ENCODE data around the gene FOXF2.
A peak's percentile ranks its signal among the peaks of the same experiment; 100 is the strongest.

The FOXF2 gene

DNA sequence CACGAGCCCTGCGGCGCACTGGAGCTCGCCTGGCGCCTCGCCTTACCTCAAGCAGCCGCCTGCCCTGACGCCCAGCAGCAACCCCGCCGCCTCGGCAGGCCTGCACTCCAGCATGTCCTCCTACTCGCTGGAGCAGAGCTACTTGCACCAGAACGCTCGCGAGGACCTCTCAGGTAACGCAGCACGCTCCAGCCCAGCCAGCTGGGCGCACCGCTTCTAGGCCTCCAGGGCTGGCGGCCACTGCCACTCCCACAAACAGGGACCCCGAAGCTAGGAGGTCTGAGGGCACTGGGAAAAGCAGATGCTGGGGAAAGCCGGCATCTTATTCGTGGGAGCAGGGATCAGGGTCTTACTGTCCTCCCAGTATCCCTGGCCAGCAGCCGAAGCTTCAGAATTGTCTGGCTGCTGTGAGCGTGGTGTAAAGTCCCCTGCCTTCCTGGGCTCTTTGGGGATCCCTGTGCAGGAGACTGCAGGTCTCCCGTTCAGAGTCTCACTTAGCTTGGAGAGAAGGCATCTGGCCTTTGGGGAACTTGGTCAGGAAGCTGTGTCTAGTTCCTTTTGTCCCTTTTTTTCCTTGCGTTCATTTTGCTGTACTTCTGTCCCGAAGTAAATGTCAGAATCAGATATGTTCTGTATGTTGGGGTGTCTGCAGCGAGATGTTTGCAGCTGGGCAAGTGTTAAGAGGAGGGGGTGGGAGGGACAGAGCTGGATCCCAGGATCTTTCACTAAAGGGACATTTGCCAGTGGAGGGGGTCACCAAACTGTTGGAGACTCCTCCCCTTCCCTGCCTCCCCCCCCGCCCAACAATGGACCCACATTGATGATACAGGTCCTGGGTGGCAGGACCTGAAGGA, 1.8 kb downstream of the FOXF2 start:
- no peak for DNase-seq (ENCODE audit: low spot score)

GRCh38 chr6:1391800-1392309, 2.5 kb downstream of the FOXF2 start:
- DNase-seq (ENCODE audit: low spot score), result no peak

DNA sequence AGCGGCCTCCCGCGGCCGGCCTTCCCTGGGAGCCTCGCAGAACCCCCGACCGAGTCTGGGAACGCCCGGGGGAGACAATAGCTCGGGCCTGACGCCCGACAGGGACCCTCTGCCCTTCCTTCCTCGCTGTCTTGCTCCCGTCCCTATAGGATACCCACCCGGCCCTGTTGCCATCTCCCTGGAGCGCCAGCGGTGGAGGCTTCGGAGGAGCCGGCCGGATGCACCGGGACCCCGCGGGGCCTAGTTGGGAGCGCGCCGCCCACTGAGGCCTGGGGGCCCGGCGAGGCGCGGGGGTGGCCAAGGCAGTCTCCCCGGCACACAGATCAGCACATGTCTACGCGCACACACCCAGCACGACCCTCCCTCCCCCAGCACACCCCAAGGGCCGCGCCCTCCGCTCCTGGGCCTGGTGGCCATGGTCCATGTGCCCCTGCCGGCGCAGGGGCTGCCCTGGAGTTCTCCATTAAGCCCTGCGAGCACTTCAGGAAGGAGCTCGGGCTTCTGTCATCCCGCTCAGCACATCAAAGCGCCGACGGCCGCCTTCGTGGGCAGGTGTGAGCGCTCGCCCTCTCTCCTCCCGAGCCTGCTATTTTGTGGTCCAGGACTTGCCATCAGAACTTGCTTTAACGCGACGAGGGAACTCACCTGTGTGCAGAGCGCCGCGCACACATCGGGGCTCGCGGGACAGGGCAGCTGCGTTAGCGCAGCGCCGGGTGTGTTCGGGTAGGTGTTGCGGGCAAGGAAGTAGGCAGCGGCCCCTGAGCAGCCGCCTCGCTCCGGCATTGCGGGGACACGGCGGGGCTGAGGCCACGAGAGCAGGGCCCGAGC, 3.7 kb downstream of the FOXF2 start:
- DNase-seq (ENCODE audit: low spot score), result no peak

DNA sequence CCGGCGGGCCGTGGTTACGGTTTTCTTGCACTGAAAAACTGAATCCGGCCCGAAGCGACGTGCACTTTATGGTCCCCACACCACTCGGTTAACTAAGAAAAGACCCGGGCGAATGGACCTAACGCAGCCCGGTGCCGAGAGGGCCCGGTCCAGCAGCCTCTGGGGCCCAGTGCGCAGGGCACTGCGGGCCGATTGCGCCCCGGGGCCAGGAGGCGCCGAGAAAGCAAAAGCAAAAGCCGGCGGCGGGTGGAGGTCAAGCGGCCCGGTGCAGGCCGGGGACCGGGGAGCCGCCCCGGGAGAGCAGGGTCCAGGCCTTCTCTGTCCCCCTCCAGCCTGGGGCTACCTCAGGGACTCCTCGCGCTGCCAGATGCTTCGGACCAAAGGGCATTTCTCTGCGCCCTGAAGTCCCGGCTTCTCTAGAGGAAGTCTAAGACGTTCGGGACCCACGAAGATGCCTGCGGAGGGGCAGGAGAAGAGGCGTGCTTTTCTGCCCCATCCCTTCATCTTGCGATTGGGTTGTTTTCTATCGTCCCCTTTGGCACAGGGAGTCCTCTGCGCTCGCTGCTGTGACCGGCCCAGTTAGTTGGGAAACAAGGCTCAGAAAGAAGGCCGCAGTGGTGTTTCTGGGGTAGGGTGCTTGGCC, 4.4 kb downstream of the FOXF2 start:
- no peak for DNase-seq (ENCODE audit: low spot score)

DNA sequence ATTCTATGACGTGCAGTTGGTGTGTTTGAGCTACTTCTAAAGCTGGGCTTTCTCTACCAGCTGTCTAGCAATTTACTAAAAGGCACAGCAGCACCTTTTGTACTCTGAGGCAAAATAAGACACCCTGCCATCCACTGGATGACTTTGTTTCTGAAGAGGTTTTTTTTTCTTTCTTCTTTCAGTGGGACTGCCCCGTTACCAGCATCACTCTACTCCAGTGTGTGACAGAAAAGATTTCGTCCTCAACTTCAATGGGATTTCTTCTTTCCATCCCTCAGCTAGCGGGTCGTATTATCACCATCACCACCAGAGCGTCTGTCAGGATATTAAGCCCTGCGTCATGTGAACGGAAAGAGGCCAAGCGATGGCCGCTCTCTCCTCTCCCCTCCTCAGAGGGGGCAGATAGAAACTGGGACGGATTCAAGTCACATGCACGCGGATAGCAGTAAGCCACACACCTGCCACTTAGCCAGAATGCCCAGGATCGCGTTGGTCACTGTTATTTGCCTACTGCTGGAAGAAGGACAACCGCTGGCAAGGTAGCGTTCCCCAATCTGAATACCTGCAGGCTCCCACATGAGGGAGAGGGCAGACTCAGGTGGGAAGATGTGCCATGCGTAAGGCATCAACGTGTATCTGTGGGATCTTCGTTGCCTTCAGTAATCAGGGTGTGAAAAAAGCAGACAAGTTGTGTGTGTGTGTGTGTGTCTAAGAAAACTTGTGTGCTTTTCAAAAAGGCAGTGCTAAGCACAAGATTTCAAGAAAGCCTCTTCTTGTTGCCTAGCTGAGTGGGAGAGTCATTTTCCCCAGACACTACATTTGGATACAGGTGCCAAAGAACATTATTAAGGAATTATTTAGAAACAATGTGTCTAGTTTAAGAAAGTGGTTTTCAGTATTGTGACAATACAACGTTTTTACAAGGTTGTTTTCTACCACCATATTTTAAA, 5.4 kb downstream of the FOXF2 start:
- DNase-seq (ENCODE audit: low spot score), result no peak

DNA sequence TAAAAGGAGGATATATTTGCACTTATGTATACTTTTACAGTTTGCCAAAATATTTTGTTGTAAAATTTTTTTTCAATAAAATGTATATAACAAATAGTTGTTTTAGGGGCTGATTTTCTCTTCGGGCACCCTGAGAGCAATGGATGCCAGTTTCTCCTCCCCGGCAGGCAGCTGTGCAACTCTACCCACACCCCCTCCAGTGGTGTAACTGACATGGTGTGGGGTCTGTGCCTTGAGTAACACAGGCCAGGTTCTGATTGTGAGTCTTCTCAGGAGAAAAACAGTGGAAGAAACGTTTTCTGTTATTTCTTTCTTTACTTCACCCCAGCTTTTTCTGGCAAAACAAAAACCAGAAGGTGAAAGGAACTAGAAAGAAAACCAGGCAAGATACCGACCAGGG, 6.1 kb downstream of the FOXF2 start:
- DNase-seq (ENCODE audit: low spot score), result no peak

DNA sequence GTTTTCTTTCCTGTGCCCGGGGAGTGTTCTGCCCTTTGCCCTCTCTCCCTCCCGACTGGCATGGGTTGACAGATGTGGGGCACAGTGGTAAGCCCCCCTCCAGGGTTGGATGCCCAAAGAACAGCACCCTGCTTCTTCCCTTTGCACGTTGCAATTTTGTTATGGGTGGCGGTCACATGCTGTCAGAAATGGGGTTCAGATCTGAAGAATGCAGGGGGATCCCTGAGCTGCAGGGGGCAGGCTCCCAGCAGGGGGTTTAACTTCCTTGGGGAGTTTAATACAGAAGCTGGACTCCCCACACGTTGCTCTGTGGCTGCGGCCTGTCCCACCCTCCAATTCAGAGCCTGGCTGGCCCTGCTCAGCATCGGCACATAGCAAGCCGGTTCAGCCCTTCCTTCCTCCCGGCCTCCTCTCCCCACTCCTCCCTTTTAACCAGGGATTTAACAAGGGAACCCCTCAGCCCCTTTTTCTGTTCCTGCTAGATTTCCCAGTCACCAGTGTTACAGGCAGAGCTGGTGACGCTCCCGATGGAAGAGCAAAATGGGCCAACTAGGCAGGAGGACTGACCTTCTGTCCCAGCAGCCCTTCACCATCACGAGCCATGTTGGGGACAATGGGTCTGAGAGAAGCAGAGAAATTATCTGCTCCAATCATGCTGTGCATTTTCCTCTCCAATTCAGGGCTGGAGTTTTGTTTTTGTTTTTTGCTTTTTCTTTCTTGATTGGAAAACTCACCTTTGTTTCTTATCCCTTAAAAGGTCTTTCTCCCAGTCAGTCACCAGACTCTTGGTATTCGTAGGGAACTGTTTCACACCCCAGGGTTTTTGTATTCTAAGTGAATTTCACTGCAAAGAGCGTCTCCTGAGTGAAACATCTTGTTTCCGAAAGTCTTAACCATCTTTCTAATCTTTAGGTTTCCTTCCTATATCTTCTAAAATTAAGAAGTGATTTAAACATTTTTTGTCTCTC, 6.8 kb downstream of the FOXF2 start:
- DNase-seq (ENCODE audit: low spot score), result no peak

DNA sequence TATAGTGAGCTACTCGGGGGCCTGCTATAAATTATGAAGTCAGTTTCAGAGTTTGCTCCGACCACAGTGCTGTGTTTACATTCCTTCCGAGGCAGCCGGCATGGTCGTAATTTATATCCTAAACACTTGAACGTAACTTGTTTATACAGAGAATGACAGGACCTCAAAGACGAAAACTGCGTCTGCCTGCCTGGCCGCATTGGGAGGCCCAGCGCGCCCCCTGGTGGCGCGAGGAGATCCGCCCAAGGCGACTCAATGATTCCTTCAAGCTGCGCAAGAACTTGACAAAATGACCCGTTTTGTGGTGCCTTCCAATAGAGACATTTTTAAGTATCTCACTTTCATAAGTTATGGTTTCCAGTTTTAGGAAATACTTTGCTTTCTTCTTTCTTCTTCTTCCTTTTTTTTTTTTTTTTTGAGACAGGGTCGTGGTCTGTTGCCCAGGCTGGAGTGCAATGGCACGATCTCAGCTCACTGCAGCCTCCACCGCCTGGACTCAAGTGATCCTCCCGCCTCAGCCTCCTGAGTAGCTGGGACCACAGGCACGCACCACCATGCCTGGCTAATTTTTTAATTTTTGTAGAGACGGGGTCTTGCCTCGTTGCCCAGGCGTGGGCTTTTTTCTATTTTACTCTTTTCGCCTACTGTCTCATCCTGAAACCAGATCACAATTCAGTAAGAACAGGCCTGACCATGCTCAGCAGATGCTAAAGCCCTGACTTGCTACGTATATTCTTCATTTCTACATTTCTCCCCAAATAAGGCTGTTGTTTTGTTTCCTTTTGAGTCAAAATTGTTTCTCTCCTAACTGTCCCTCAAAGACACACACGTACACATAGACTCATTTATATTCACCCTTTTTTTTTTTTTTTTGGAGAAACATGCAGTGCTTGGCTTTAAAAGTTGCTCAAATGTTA, 7.8 kb downstream of the FOXF2 start:
- DNase-seq (ENCODE audit: low spot score), result peak; percentile 59

DNA sequence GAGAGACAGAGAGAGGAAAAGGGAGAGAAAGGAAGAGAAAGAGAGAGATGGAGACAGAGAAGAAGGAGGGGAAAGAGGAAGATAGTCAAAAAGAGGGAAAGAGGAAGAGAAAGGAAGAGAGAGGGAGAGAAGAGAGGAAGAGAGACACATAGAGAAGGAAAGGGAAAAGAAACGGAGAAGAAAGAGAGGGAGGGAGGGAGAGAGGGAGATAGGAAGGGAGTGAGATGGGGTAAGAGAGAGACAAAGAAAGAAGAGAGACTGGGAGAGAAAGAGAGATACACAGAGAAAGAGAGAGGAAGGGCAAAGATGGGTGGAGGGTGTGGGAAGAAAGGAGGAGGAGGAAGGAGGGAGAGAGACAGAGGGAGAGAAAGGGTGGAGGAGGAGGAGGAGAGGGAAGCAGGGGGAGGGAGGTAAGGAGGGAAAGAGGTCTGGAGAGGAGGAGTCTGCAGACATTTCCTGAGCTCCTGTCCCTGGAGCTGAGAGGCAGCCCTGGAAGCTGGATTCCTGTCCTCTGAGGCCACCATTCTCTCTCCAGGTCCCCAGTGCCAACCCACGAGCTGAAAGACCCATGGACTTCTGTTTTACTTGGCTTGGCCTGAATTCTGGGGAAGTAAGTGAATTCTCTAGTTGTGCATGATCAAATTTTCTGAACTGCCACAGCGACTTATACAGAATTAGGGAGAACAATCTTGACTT, 9.9 kb downstream of the FOXF2 start:
- no peak for DNase-seq (ENCODE audit: low spot score)

GRCh38 chr6:1400126-1400850, 10.9 kb downstream of the FOXF2 start:
- DNase-seq (ENCODE audit: low spot score), result no peak

GRCh38 chr6:1402369-1402768, 13.0 kb downstream of the FOXF2 start:
- DNase-seq (ENCODE audit: low spot score), result no peak

- DNase-seq (ENCODE audit: low spot score), result no peak
Observed at GRCh38 chr6:1402868-1403267, 13.5 kb downstream of the FOXF2 start.

DNA sequence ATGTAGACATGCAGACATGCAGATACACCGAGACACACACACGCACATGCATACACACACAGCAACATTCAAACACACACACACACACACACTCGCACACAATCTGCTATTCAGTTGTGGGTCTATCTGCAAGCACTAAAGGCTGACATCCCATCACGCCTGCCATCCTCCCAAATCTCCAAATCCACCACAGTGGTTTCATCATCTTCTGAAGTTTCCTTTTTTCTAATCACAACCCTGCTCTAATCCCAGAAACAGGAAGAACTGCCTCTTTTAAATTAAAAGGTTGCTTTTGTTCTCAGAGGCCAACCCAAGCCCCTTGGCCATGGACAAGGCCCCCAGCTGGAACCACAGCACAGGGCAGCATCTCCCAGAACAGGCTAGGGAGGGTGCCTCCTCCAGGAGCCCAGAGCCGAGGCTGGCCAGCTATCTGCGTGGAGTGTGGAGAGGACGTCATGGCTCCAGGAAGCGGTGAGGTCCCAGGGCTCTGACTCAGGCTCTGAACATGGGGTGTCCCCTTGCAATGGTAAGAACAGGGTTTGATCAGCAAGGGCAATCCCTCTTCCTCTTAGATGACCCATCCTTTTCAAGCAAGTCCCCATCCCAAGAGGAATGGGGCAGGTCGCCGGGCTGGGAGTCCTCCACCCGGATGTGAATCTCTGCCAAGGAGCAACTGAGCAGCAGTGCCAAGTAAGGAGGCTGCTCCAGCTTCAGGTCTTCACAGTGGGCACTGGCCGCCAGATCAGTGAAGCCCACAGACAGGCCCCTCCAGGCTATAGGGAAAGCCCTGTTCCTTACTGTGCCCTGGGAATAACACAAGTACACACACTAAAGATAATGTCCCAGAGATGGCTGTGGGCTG, 14.7 kb downstream of the FOXF2 start:
- no peak for DNase-seq (ENCODE audit: low spot score)

DNA sequence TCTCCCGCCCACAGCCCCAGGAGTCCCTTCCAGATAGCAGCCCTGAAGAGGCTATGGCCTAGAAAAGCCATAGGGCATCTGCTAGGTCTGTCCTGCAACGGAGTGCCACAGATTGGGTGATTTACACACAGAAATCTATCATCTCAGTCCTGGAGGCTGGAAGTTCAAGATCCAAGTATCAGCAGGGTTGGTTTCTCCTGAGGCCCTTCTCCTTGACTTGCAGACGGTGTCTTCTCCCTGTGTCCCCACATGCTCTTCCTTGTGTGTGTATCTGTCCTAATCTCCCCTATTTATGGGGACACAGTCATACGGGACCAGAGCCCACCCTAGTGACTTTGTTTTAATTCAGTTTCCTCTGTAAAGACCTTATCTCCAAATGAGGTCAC, 15.3 kb downstream of the FOXF2 start:
- no peak for DNase-seq (ENCODE audit: low spot score)

- DNase-seq (ENCODE audit: low spot score), result no peak
Observed at GRCh38 chr6:1405221-1405620, 15.8 kb downstream of the FOXF2 start.

GRCh38 chr6:1406306-1407072, 17.1 kb downstream of the FOXF2 start:
- no peak for DNase-seq (ENCODE audit: low spot score)

Data from pons (tissue), 1 donor.